Measurements from ENCODE around the gene ZFAND2A. TPM values are rescaled to one million over a fixed set of nuclear protein-coding genes. Genes with fewer than 3 reads are reported as not detected.

ZFAND2A gene
- total and polyA plus RNA-seq, 2 donors (not counting 3 experiments of a cell fraction or from before 2014, with no cell fraction given), result 31.8 to 40.6 TPM

DNA sequence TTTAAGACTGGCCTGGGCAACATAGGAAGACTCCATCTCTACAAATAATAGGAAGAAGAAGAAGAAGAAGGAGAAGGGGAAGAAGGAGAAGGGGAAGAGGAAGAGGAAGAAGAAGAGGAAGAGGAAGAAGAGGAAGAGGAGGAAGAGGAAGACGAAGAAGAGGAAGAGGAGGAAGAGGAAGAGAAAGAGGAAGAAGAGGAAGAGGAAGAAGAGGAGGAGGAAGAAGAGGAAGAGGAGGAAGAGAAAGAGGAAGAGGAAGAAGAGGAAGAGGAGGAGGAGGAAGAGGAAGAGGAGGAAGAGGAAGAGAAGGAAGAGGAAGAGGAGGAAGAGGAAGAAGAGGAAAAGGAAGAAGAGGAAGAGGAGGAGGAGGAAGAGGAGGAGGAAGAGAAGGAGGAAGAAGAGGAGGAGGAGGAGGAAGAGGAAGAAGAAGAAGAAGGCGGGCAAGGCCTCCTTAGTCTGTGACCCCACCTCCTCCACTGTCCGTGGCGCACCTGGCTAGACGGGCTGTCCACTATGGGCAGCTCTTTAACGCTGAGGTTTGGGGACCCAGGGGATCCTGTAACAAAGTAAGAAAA is 28.8 kb upstream of the ZFAND2A start:
- BruUV-seq (replicated peaks), result no TSS peak
- H3K27ac ChIP-seq (ENCODE audit: insufficient read depth, low read depth, low read length), result no peak overlapping the region
- CTCF ChIA-PET, result interaction anchor here (1.3 to 1.4 kb wide), 2 partner anchors 12 to 13 kb away, joined by 4 read pairs; no protein-coding TSS in a partner anchor
- H3K9me1 ChIP-seq (replicated peaks; ENCODE audit: control insufficient read depth, extremely low read depth, insufficient read depth, low read length), result no peaks in the 10 kb centered on the region
- TF ChIP-seq POLR2AphosphoS5 (IDR thresholded peaks at IDR 0.05; ENCODE audit: insufficient read depth, low read depth, low read length) (no peak), JUN (IDR thresholded peaks at IDR 0.05; ENCODE audit: borderline replicate concordance, insufficient read depth, insufficient read length, low read depth) (no peak)
- no peak overlapping the region for H3K4me3 ChIP-seq (replicated peaks in 1 of 3; ENCODE audit: insufficient read depth in 1 of 3, low read depth in 1 of 3, low read length in 3 of 3)
- no peaks in the 10 kb centered on the region for H4K20me1 ChIP-seq (replicated peaks; ENCODE audit: control insufficient read depth, extremely low read depth, insufficient read depth, low read length)
- DNase-seq (ENCODE audit: low read depth, low spot score) (no peak), FAIRE-seq (no peak)
- intact Hi-C loops (cut with micrococcal nuclease), result no loop called here
- H3K36me3 ChIP-seq (ENCODE audit: control insufficient read depth in 2 of 2, extremely low read depth in 1 of 2, insufficient read depth in 2 of 2, low read length in 2 of 2), result no peaks in the 10 kb centered on the region
- H3K27me3 ChIP-seq (ENCODE audit: control insufficient read depth in 2 of 2, insufficient read depth in 2 of 2, low read length in 2 of 2), result peaks cover 0 to 5% of the 10 kb centered on the region in 2 experiments
- H3K9me3 ChIP-seq (replicated peaks; ENCODE audit: control insufficient read depth, insufficient read depth, low read length), result no peaks in the 10 kb centered on the region
- dilution Hi-C loops (cut with MboI; ENCODE audit: extremely low pct_ligation_motif_present, low sequenced_read_pairs), result no loop called here
- no peak overlapping the region for H3K4me2 ChIP-seq (ENCODE audit: insufficient read depth, low read length)
- H3K4me1 ChIP-seq (ENCODE audit: control insufficient read depth, extremely low read depth, insufficient read depth, low read length), result peaks cover 13% of the 10 kb centered on the region
- no peaks in the 10 kb centered on the region for H3K79me2 ChIP-seq (ENCODE audit: control insufficient read depth, insufficient read depth, low read length)
- POLR2A ChIA-PET, result no interaction called here
- no peak overlapping the region for H2AFZ ChIP-seq (ENCODE audit: low read depth, low read length)
- H3K9ac ChIP-seq (replicated peaks; ENCODE audit: extremely low read depth, insufficient read depth, low read length), result no peak overlapping the region

DNA sequence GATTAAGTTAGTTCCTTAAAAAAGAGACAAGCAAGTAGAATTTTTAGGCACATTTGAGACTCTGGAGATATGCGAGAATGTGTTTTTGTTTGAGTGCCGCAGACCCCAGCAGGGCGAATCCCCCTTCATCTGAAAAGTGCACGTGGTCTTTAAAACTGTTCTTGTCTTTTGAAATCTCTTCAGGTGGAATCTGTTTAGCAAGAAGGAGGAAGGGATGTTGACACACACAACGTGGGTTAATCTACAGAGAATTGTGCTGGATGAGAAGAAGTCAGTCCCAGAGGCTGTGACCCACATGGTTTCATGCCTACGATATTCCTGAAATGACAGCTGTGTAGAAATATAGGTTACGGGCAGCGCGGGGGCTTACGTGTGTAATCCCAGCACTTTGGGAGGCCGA is 27.1 kb upstream of the ZFAND2A start:
- H3K79me2 ChIP-seq (ENCODE audit: control insufficient read depth, insufficient read depth, low read length), result no peaks in the 10 kb centered on the region
- no peak overlapping the region for H3K27ac ChIP-seq (ENCODE audit: insufficient read depth, low read depth, low read length)
- dilution Hi-C loops (cut with MboI; ENCODE audit: extremely low pct_ligation_motif_present, low sequenced_read_pairs), result no loop called here
- FAIRE-seq, result no peak
- H3K4me3 ChIP-seq (replicated peaks in 1 of 3; ENCODE audit: insufficient read depth in 1 of 3, low read depth in 1 of 3, low read length in 3 of 3), result no peak overlapping the region
- intact Hi-C loops (cut with micrococcal nuclease), result no loop called here
- no peaks in the 10 kb centered on the region for H3K9me3 ChIP-seq (replicated peaks; ENCODE audit: control insufficient read depth, insufficient read depth, low read length)
- POLR2A ChIA-PET, result no interaction called here
- no peak overlapping the region for H3K9ac ChIP-seq (replicated peaks; ENCODE audit: extremely low read depth, insufficient read depth, low read length)
- no TSS peak for BruUV-seq (replicated peaks)
- H4K20me1 ChIP-seq (replicated peaks; ENCODE audit: control insufficient read depth, extremely low read depth, insufficient read depth, low read length), result no peaks in the 10 kb centered on the region
- H3K36me3 ChIP-seq (ENCODE audit: control insufficient read depth in 2 of 2, extremely low read depth in 1 of 2, insufficient read depth in 2 of 2, low read length in 2 of 2), result no peaks in the 10 kb centered on the region
- H3K4me1 ChIP-seq (ENCODE audit: control insufficient read depth, extremely low read depth, insufficient read depth, low read length), result peaks cover 7% of the 10 kb centered on the region
- CTCF ChIA-PET, result interaction anchor here (1.0 to 1.4 kb wide), 3 partner anchors 12 to 195 kb away, joined by 3 to 4 read pairs (median 4); no protein-coding TSS in a partner anchor
- no peak for DNase-seq (ENCODE audit: low read depth, low spot score)
- H2AFZ ChIP-seq (ENCODE audit: low read depth, low read length), result no peak overlapping the region
- TF ChIP-seq GATA2 (IDR thresholded peaks at IDR 0.05; ENCODE audit: insufficient read depth, insufficient read length, low read depth, low read length) (no peak), POLR2AphosphoS5 (IDR thresholded peaks at IDR 0.05; ENCODE audit: insufficient read depth, low read depth, low read length) (no peak), EZH2 (IDR thresholded peaks at IDR 0.05; ENCODE audit: borderline replicate concordance, low read depth, low read length, severe bottlenecking) (no peak), MAX (IDR thresholded peaks at IDR 0.05; ENCODE audit: insufficient read depth, insufficient read length) (no peak), FOS (IDR thresholded peaks at IDR 0.05; ENCODE audit: borderline replicate concordance, insufficient read depth, low read length) (no peak), CTCF (IDR thresholded peaks at IDR 0.05; ENCODE audit: extremely low read depth in 1 of 2, insufficient read depth in 1 of 2, low read depth in 1 of 2, low read length in 2 of 2) (no peak), MYC (IDR thresholded peaks at IDR 0.05; ENCODE audit: low read depth, low read length) (no peak), JUN (IDR thresholded peaks at IDR 0.05; ENCODE audit: borderline replicate concordance, insufficient read depth, insufficient read length, low read depth) (no peak), POLR2A (IDR thresholded peaks at IDR 0.05; ENCODE audit: low read depth, low read length) (no peak)
- H3K27me3 ChIP-seq (ENCODE audit: control insufficient read depth in 2 of 2, insufficient read depth in 2 of 2, low read length in 2 of 2), result peaks cover 0 to 5% of the 10 kb centered on the region in 2 experiments
- no peaks in the 10 kb centered on the region for H3K9me1 ChIP-seq (replicated peaks; ENCODE audit: control insufficient read depth, extremely low read depth, insufficient read depth, low read length)
- no peak overlapping the region for H3K4me2 ChIP-seq (ENCODE audit: insufficient read depth, low read length)
